K562 (cell line): ENCODE measurements around the gene C16orf92. TPM values are rescaled to one million over a fixed set of nuclear protein-coding genes. Genes with fewer than 3 reads are reported as not detected.

Experiments
- AFF1 ChIP-seq, 2 experiments: fragments of 450-650 bp; IDR thresholded peaks; 2 replicates each; pipeline ENCODE4 v1.6.1; 2018; ENCODE audit warnings: mild to moderate bottlenecking in 2 of 2, low read depth in 1 of 2; ENCODE audit not compliant: partially characterized antibody in 2 of 2
- BACH1 ChIP-seq: fragments of 200-800 bp; sonication (Bioruptor generic); IDR thresholded peaks from 2 replicates; pipeline ENCODE4 v1.6.1; 2016; ENCODE audit warnings: missing genetic modification characterization, missing compliant biosample characterization
- ESRRB ChIP-seq: fragments of 250-450 bp; sonication (Bioruptor Pico); IDR thresholded peaks from 2 replicates; pipeline ENCODE4 v1.5.0; 2020; ENCODE audit warnings: mild to moderate bottlenecking, moderate library complexity, borderline replicate concordance
- ETV1 ChIP-seq: fragments of 450-650 bp; conservative IDR thresholded peaks from 2 replicates; pipeline ENCODE4 v1.6.1; 2016; ENCODE audit warnings: missing genetic modification characterization, control low read depth, low read depth, missing compliant biosample characterization
- HLTF ChIP-seq: fragments of 450-650 bp; IDR thresholded peaks from 2 replicates; pipeline ENCODE4 v1.6.1; 2016
- MYBL2 ChIP-seq, 2 experiments: fragments of 450-650 bp in 1 of 2; sonication (generic) in 1 of 2; formaldehyde crosslinking in 1 of 2; IDR thresholded peaks; 2 replicates each; pipeline versions ENCODE4 v1.6.1 to v1.8.1; 2017 to 2022; ENCODE audit warnings: borderline replicate concordance in 1 of 2, inconsistent platforms in 1 of 2, low read depth in 1 of 2, mild to moderate bottlenecking in 1 of 2, missing genetic modification reagents in 1 of 2, moderate library complexity in 1 of 2
- NFYB ChIP-seq: IDR thresholded peaks from 2 replicates; pipeline ENCODE4 v1.6.1; 2011; ENCODE audit warnings: mild to moderate bottlenecking, moderate library complexity; ENCODE audit not compliant: insufficient read length; ENCODE audit errors: extremely low read depth
- ZBTB43 ChIP-seq: sonication (generic); formaldehyde crosslinking; IDR thresholded peaks from 2 replicates; pipeline ENCODE4 v1.8.0; 2023; ENCODE audit warnings: mild to moderate bottlenecking, missing genetic modification reagents
- ZNF124 ChIP-seq: sonication (generic); formaldehyde crosslinking; IDR thresholded peaks from 2 replicates; pipeline ENCODE4 v1.8.1; 2022; ENCODE audit warnings: missing genetic modification reagents
- ZNF146 ChIP-seq: IDR thresholded peaks from one replicate; pipeline ENCODE4 v1.6.1; 2018; ENCODE audit warnings: missing compliant biosample characterization; ENCODE audit not compliant: unreplicated experiment
- ZNF184 ChIP-seq: sonication (generic); formaldehyde crosslinking; IDR thresholded peaks from 2 replicates; pipeline ENCODE4 v1.5.0; 2020; ENCODE audit warnings: missing genetic modification reagents
- ZNF263 ChIP-seq: sonication (generic); formaldehyde crosslinking; IDR thresholded peaks from 2 replicates; pipeline ENCODE4 v1.8.0; 2022; ENCODE audit warnings: mild to moderate bottlenecking, missing genetic modification reagents, borderline replicate concordance
- ZNF707 ChIP-seq: fragments of 250-450 bp; sonication (Bioruptor Pico); conservative IDR thresholded peaks from 2 replicates; pipeline ENCODE4 v1.8.0; 2022; ENCODE audit warnings: inconsistent platforms, mild to moderate bottlenecking, moderate library complexity
- polyA plus RNA-seq, 8 experiments: library from polyadenylated mRNA; depleted of rRNA in 4 of 8; stranded (reverse) in 5 of 8; unstranded in 3 of 8; fragments of >200 nt; fragmentation: Nextera tagmentation in 2 of 8; fragmentation: Illumina TruSeq in 1 of 8; extraction: Ambion mirVana in 2 of 8; extraction: Trizol in 1 of 8; gene quantifications; 2 replicates each; pipeline versions ENCODE4 v1.2.1 to v1.2.3, GENCODE V29; 2011 to 2014; ENCODE audit warnings: inconsistent platforms in 1 of 8, missing spikeins in 1 of 8
- total RNA-seq, 7 experiments: library from RNA; depleted of rRNA in 6 of 7; stranded (reverse); fragments of >200 nt in 6 of 7; fragmentation: Illumina TruSeq in 2 of 7; extraction: Trizol in 2 of 7; gene quantifications; 2 replicates each; pipeline versions ENCODE4 v1.2.1 to v1.2.3, GENCODE V29; 2011 to 2021; ENCODE audit warnings: low replicate concordance in 1 of 7

Gene C16orf92
- total and polyA plus RNA-seq, 9 of the 15 experiments (the other 6 are each of a cell fraction or from before 2014, with no cell fraction given) = not detected

GRCh38 chr16:29995324-29995910 lies 27.6 kb upstream of the C16orf92 start, which contains the start of gene HIRIP3 (continued):
- TF ChIP-seq NFYB = no peak
- TF ChIP-seq ZBTB43 (CRISPR knock-in tag) = peak; percentile 60; the same call in 1 of the 2 replicates
- no peak for TF ChIP-seq ESRRB
- no peak for TF ChIP-seq ZNF263
- no peak for TF ChIP-seq ETV1 (tag)
- TF ChIP-seq ZNF146 (CRISPR knock-in tag) = no peak
- no peak for TF ChIP-seq ZNF707 (CRISPR knock-in tag)
- TF ChIP-seq HLTF = no peak
- TF ChIP-seq ZNF124 (CRISPR knock-in tag) = no peak
- TF ChIP-seq AFF1 (IDR thresholded peaks at IDR 0.05; ENCODE audit: low read depth in 1 of 2, partially characterized antibody in 2 of 2) = no peak
- TF ChIP-seq MYBL2 (IDR thresholded peaks at IDR 0.05; ENCODE audit: low read depth) = peak; percentile 70; the same call in 1 of the 2 replicates
- TF ChIP-seq MYBL2 (CRISPR knock-in tag; IDR thresholded peaks at IDR 0.05; ENCODE audit: borderline replicate concordance) = no peak
- no peak for TF ChIP-seq ZNF184 (CRISPR knock-in tag)
- no peak for TF ChIP-seq BACH1
